ENCODE data around the gene LRMDA. TPM values are rescaled to one million over a fixed set of nuclear protein-coding genes. Genes with fewer than 3 reads are reported as not detected.

Gene LRMDA
- total and polyA plus RNA-seq, 2 of the 8 experiments (the other 6 are each of a cell fraction or from before 2014, with no cell fraction given) = 0.86 to 2.8 TPM

DNA sequence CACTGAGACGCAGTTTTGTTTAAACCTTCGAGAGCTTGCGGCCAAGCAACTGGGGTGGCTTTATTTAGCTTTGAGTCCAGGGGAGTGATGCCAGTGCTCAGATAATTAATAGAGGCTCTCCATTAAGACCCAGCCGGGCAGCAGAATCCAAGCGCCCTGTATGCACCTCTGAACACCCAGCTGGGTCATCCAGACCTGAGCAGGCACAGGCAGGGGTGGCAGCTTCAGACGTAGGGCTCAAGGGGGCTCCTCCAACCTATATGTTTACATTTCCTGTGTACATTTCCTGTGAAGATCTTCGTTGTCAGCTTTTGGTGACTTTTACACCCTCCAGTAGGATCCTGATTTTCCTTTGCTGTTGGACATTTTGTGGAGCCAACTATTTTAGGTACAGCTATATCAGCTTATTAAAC, 719.5 kb downstream of the LRMDA start (continued):
- TF ChIP-seq PHF8 (conservative IDR thresholded peaks at IDR 0.05; ENCODE audit: low read depth, low read length) (no peak), NRF1 (IDR thresholded peaks at IDR 0.05; ENCODE audit: low read depth, low read length) (no peak), RAD21 (IDR thresholded peaks at IDR 0.05 in 1 of 2, conservative IDR thresholded peaks at IDR 0.05 in 1 of 2; ENCODE audit: low read depth in 2 of 2, low read length in 2 of 2) (no peak)
